ENCODE results near the gene REPS1.

DNA sequence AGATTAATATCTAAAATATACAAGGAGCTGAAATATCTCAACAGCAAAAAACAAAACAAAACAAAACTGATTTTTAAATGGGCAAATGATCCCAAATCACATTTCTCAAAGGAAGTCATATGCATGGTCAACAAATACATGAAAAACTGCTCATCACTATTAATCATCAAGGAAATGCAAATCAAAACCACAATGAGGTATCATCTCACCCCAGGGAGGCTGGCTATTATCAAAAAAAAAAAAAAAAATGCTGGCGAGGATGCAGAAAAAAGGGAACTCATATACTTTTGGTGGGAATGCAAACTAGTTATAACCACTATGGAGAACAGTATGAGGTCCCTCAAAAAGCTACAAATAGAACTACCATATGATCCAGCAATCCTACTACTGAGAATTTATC is 34.6 kb downstream of the REPS1 start:
- TF ChIP-seq CTCF (IDR thresholded peaks at IDR 0.05): no peak
- no peak for TF ChIP-seq EZH2 (IDR thresholded peaks at IDR 0.05; ENCODE audit: borderline replicate concordance, insufficient read depth, low read depth, low read length, poor library complexity, severe bottlenecking)
